Stimulated activated CD8-positive, alpha-beta memory T cell treated with anti-CD3 and anti-CD28 coated beads, Interleukin-4, amount 100 ng/mL, for 4 hours (primary cell): ENCODE measurements around the gene ANKRD37.
"Not testable (repeated sequence)": the region's sequence is repeated elsewhere in the genome, so short reads cannot be mapped to it uniquely, and the experiment has no call there.

ENCODE experiments used
- DNase-seq, 2 donors: peaks; one replicate each; pipeline ENCODE4 v3.0.0-alpha.2; 2020; ENCODE audit warnings: low read depth in 2 of 2, low spot score in 1 of 2

ANKRD37 gene

DNA sequence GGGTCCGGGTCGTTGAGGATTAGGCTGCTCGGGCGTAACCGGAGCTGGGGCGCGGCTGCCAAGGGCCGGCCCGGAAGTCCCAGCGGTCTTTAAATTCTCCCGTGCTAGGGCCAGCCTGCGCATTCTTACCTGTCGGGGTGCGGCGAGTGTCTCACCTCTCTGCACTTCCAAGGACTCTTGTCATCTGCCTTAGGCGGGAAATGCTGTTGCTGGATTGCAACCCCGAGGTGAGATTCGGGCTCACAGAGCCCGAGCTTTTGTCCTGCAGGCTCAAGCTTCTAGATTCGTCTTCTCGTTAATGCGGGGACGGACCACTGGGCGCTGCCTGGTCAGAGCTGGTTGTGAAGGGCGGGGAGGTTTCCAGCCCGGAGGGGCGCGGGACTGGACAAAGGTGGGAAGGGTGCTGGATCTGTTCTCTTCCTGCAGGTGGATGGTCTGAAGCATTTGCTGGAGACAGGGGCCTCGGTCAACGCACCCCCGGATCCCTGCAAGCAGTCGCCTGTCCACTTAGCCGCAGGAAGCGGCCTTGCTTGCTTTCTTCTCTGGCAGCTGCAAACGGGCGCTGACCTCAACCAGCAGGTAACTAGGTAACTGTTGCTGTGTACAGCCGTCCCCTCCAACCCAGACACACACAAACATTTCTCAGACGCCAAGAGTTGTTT, at the start of gene ANKRD37:
Gene ANKRD37 (plus strand): TSS at position 118 of the 662 bp plus-strand sequence. CDS start 83 bp downstream, at position 201.
- no peak for DNase-seq

GRCh38 chr4:185346975-185347601, 49.6 kb upstream of the ANKRD37 start:
- no peak for DNase-seq

- DNase-seq, result no peak
Observed at GRCh38 chr4:185351691-185352090, 45.0 kb upstream of the ANKRD37 start.

GRCh38 chr4:185352202-185352601, 44.4 kb upstream of the ANKRD37 start:
- DNase-seq, result no peak

- no peak for DNase-seq
Observed at GRCh38 chr4:185352741-185353140, 43.9 kb upstream of the ANKRD37 start.

- DNase-seq, result no peak
Observed at GRCh38 chr4:185357211-185357610, 39.4 kb upstream of the ANKRD37 start.

DNA sequence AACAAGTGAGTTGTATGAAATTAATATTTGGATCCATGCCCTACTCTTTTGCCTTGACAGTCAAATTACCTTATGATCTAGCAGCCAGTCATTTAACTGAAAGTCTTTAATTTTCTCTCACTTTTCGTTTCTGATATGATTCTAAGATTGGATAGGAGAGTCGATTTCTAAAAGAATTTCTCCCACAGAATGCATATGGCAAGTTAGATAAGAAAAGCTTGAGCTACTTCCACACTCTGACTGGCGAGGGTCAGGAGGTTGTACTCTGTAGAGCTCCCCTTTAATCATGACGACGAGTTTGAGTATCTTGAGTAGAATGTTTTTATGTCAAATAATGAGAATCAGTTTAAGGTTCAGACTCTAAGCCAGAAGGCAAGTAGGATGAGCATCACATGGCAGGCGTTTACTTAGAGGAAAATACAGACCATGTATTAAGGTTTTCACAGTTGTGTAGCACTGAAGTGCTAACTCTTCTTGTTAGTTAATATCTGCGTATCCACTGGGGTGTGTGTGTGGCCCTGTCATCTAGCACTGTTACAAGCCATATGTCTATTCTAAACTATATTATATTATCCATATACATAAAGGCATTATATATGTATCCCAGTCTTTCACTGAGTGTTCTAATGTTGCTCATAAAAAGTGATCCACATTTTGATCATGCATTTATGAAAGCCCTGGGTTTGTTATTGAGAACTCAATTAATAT, 38.8 kb upstream of the ANKRD37 start:
- DNase-seq, result no peak

GRCh38 chr4:185358514-185358913, 38.1 kb upstream of the ANKRD37 start:
- no peak for DNase-seq

DNA sequence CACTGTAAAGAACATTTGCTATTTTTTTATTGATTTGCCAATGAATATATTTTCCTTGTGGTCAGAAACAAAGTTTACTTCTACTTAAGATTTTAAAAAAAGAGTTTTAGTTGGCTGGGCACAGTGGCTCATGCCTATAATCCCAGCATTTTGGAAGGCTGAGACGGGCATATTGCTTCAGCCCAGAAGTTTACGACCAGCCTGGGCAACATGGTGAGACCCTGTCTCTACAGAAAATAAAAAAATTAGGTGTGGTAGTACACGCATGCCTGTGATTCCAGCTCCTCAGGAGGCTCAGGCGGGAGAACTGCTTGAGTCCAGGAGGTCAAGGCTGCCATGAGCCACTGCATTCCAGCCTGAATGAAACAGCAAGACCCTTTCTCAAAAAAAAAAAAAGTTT, 37.7 kb upstream of the ANKRD37 start:
- no peak for DNase-seq

DNA sequence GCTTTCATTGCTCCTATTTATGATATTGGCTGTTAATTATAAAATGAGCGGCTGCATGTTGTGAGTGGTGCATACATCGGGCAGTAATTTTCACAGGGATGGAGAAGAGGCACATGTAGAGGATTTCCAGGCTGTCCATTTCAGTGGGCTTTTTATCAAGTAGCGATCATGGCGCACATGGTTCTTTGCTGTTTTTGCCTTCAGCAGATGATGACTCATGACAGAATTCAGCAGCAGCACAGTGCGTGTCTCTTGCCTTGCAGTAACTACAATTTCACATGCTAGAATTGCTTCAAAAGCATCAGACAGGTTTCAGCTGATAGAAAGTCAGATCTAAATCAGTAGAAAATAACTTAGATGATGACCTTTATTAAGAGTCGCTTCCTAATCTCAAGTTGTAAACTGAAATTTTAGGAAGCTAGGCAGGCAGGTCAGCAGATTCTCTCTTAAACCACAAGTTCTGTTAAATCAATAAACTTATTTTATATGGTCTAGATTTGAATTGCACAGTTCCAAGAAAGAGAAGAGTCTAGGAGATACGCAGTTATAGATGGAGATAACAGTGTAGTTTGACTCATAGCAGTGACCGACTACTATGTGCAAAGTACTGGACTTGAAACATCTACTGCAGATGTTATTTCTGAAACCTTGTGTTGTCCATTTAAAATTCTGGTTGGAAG, 36.7 kb upstream of the ANKRD37 start:
- DNase-seq, result no peak

DNA sequence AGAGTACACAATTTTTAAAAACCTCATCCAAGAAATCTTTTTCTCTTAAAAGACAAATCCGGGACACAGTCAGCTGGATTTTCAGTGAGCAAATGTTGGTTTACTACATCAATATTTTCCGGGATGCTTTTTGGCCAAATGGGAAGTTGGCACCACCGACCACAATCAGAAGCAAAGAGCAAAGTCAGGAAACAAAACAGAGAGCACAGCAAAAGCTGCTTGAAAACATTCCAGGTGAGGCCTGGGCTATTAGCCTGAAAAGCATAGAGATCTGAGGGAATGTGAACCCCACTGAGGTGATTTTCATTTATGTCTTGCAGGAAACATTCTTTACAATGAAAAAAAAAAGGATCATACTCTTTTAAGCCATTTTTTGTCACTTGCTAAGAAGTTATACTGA, 34.8 kb upstream of the ANKRD37 start:
- DNase-seq, result no peak

DNA sequence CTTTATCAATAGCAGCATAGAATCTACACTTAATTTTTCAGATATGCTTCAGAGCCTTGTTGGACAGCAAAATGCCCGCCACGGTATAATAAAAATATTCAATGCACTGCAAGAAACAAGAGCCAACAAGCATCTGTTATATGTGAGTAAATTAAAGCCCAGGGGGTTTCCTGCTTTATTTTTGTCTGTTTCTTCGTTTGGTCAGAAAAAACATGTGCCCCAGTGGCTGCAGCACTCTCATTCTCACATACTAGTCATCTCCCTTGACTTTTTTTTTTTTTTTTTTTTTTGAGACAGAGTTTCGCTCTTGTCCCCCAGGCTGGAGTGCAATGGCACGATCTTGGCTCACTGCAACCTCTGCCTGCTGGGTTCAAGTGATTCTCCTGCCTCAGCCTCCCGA, 34.1 kb upstream of the ANKRD37 start:
- DNase-seq, result not testable (repeated sequence)

GRCh38 chr4:185363251-185363650, 33.4 kb upstream of the ANKRD37 start:
- DNase-seq, result no peak

DNA sequence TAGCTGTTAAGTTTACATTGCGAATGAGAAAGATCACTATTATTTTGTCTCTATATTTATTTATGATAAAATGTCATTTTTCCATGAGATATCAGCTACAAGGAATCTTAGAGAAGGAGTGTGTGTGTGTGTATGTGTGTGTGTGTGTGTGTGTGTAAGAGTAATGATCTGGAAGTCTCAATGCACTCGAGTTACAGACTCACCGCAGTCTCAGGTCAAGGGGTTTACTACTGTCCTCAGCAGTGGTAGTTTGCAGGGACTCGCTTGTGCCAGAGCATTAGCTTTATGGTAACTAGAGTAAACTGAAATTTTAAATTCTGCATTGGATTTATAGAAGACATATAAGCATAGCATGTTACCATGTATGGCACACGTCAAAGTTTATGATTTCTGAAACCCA, 31.8 kb upstream of the ANKRD37 start:
- no peak for DNase-seq

GRCh38 chr4:185369731-185370130, 26.9 kb upstream of the ANKRD37 start:
- DNase-seq, result no peak

DNA sequence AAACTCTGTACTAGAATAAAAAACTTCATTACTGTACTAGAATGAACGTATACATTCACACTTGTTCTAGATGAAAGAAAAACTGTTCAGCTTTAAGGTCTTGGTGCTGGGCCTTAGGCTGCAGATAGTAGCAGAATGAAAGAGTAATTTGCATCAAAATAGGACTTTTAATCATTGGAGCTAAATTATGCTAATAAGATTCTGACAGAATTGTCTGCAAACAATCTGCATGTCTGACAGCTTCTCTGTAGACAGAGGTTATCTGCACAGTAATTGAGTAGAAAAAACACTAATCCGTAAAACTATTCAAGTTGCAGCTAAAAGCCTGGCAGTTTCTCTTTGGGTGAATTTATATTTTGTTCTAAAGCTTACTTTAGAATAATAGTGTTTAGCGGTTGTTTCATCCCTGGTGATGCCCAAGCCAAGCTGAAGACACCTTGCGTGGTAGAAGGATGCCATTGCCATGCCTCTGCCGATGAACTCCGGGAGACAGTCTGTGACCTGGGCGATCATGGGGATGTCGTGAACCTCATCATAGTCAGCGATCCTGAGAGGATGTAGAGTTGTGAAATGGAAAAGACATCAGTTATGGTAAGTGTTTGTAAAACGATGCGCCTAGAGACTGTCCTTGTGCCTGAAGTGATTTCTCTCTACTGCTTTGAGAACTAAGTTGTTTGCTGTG, 26.2 kb upstream of the ANKRD37 start:
- DNase-seq, result no peak

DNA sequence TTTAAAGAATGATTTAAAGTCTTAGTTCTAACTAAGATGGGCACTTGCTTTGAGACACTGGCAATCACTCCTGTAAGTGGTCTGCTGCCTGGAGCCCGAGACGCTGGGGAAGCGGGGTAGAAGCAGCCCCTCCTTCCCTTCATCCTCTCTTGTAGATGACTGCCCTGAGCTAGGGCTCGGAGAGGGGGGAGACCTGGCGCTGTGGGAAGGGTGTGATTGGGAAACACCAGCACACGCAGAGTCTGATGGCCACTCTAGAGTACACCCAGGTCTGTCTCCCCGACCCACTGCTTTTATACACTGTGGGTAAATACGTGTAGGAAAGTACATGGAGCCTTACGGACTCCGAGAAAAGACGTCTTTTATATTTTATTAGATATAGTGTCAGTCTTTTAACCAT, 24.9 kb upstream of the ANKRD37 start:
- no peak for DNase-seq

- DNase-seq, result no peak
Observed at GRCh38 chr4:185374027-185374426, 22.6 kb upstream of the ANKRD37 start.

- DNase-seq, result no peak
Observed at GRCh38 chr4:185374573-185374972, 22.1 kb upstream of the ANKRD37 start.

DNA sequence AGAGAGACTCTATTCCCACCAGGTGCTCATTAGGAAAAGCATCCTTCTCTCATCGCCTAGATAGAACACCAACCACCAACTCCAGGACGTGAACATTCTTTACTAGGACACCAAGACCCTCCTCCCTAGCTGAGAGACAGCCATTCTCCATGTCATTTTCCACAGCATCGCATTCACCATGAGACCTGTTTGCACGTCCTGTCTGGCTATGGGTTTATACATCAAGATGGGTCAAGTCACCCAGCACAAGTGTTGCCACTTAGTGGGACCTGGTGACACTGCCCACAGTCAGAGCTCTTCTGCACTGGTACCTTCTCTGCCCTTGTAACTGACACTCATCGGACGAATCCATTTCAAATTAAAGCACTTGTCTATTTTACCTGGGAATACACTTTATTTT, 18.4 kb upstream of the ANKRD37 start:
- DNase-seq, result no peak
